Brain microvascular endothelial cell (primary cell): ENCODE data around the gene PRDM16.

Experiments
- DNase-seq: peaks from one replicate; pipeline ENCODE4 v3.0.0-alpha.2; 2020
- H3K27ac ChIP-seq: fragments of 250-450 bp; sonication (Bioruptor Pico); 2 replicates; pipeline ENCODE4 v1.5.1; 2020; ENCODE audit warnings: mild to moderate bottlenecking, moderate library complexity
- H3K27me3 ChIP-seq: fragments of 250-450 bp; sonication (Bioruptor Pico); replicated peaks from 2 replicates; pipeline ENCODE4 v1.5.1; 2020; ENCODE audit warnings: mild to moderate bottlenecking
- H3K36me3 ChIP-seq: fragments of 250-450 bp; sonication (Bioruptor Pico); replicated peaks from 2 replicates; pipeline ENCODE4 v1.5.1; 2020; ENCODE audit warnings: mild to moderate bottlenecking
- H3K4me3 ChIP-seq: 2 replicates; pipeline ENCODE4 v1.5.1; 2011; ENCODE audit warnings: low read depth, mild to moderate bottlenecking, control low read depth, low read length, moderate library complexity
- in situ Hi-C: cut with HindIII; loops from 2 replicates; pipeline ENCODE4 v1.10.0; 2017; ENCODE audit warnings: low sequenced_read_pairs, low pct_ligation_motif_present
- TF ChIP-seq, protein P1 (sequence below): IDR thresholded peaks from 2 replicates; pipeline ENCODE4 v1.5.1; 2011; ENCODE audit warnings: low read depth, mild to moderate bottlenecking, moderate library complexity, low read length, control low read depth, inconsistent platforms; ENCODE audit errors: missing control alignments

The PRDM16 gene

DNA sequence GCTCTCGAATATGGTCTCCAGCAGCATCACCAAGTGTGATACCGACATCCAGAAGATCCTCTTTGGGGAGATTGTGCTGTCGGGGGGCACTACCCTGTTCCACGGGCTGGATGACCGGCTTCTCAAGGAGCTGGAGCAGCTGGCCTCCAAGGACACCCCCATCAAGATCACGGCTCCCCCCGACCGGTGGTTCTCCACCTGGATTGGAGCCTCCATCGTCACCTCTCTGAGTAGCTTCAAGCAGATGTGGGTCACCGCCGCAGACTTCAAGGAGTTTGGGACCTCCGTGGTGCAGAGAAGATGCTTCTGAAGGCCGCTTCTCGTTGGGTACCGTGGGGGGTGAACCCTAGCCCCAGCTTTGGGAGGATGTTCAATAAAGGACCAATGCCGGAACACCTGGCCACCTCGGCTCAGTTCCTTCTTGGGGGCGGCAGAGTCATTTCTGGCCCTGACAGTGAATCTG lies 46.5 kb upstream of the PRDM16 start:
- TF ChIP-seq, protein P1, sequence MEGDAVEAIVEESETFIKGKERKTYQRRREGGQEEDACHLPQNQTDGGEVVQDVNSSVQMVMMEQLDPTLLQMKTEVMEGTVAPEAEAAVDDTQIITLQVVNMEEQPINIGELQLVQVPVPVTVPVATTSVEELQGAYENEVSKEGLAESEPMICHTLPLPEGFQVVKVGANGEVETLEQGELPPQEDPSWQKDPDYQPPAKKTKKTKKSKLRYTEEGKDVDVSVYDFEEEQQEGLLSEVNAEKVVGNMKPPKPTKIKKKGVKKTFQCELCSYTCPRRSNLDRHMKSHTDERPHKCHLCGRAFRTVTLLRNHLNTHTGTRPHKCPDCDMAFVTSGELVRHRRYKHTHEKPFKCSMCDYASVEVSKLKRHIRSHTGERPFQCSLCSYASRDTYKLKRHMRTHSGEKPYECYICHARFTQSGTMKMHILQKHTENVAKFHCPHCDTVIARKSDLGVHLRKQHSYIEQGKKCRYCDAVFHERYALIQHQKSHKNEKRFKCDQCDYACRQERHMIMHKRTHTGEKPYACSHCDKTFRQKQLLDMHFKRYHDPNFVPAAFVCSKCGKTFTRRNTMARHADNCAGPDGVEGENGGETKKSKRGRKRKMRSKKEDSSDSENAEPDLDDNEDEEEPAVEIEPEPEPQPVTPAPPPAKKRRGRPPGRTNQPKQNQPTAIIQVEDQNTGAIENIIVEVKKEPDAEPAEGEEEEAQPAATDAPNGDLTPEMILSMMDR = no peak
- no peak for DNase-seq
- Histone ChIP-seq H3K36me3 (no peaks in the 10 kb centered on the region), H3K27me3 (no peaks in the 10 kb centered on the region), H3K4me3 (no peak overlapping the region), H3K27ac (no peak overlapping the region)
- in situ Hi-C loops = no loop called here

- Histone ChIP-seq H3K4me3 (no peak overlapping the region), H3K27ac (no peak overlapping the region), H3K36me3 (no peaks in the 10 kb centered on the region), H3K27me3 (no peaks in the 10 kb centered on the region)
- TF ChIP-seq, protein P1 = no peak
- no peak for DNase-seq
- in situ Hi-C loops = no loop called here
Observed at GRCh38 chr1:3022976-3023375, 46.0 kb upstream of the PRDM16 start.

GRCh38 chr1:3024019-3024418 lies 45.0 kb upstream of the PRDM16 start:
- no peaks in the 10 kb centered on the region for H3K36me3 ChIP-seq
- in situ Hi-C loops = no loop called here
- TF ChIP-seq, protein P1 = no peak
- H3K27me3 ChIP-seq = no peaks in the 10 kb centered on the region
- no peak overlapping the region for H3K27ac ChIP-seq
- DNase-seq = no peak
- H3K4me3 ChIP-seq = no peak overlapping the region

- DNase-seq = no peak
- TF ChIP-seq, protein P1 = no peak
- H3K27ac ChIP-seq = no peak overlapping the region
- in situ Hi-C loops = no loop called here
- H3K27me3 ChIP-seq = no peaks in the 10 kb centered on the region
- no peaks in the 10 kb centered on the region for H3K36me3 ChIP-seq
- no peak overlapping the region for H3K4me3 ChIP-seq
Observed at GRCh38 chr1:3024588-3024987, 44.4 kb upstream of the PRDM16 start.

- TF ChIP-seq, protein P1 = no peak
- in situ Hi-C loops = no loop called here
- Histone ChIP-seq H3K27me3 (no peaks in the 10 kb centered on the region), H3K27ac (no peak overlapping the region), H3K4me3 (no peak overlapping the region), H3K36me3 (no peaks in the 10 kb centered on the region)
- DNase-seq = no peak
Observed at GRCh38 chr1:3026124-3026523, 42.9 kb upstream of the PRDM16 start.

GRCh38 chr1:3026581-3027391 lies 42.2 kb upstream of the PRDM16 start:
- Histone ChIP-seq H3K27me3 (no peaks in the 10 kb centered on the region), H3K36me3 (no peaks in the 10 kb centered on the region), H3K27ac (no peak overlapping the region), H3K4me3 (no peak overlapping the region)
- in situ Hi-C loops = no loop called here
- no peak for DNase-seq
- TF ChIP-seq, protein P1 = no peak
